ENCODE measurements around the gene KIAA1958. TPM values are rescaled to one million over a fixed set of nuclear protein-coding genes. Genes with fewer than 3 reads are reported as not detected.
A peak's percentile ranks its signal among the peaks of the same experiment; 100 is the strongest.

KIAA1958 gene, protein sequence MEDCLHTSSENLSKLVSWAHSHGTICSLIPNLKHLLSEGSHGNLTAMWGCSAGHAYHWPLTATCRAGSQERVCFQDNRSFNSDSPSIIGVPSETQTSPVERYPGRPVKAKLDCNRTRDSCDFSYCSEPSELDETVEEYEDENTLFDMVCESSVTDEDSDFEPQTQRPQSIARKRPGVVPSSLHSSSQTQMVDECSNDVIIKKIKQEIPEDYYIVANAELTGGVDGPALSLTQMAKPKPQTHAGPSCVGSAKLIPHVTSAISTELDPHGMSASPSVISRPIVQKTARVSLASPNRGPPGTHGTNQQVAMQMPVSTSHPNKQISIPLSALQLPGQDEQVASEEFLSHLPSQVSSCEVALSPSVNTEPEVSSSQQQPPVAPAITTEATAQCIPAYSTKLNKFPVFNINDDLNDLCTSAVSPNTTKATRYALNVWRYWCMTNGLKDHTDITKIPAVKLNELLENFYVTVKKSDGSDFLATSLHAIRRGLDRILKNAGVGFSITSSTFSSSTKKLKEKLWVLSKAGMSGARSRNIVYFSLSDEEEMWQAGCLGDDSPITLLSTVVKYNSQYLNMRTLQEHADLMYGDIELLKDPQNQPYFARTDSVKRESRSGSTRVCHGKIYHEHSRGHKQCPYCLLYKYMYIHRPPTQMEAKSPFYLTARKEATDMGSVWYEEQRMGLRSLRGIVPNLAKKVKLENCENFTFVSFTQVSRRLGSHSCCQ
- 1 to 10 TPM; 3.5 to 9.7 (median 4.5) TPM for total RNA-seq (2021; fragmentation: NEBNext Ultra II Directional; extraction: Animal tissue kit (Norgen Biotek cat#: 25700))
- long read RNA-seq, partial matches to known transcripts = 0 of 6 reads
- long read RNA-seq, other reads (novel, unspliced or antisense) = 6 of 6 reads

DNA sequence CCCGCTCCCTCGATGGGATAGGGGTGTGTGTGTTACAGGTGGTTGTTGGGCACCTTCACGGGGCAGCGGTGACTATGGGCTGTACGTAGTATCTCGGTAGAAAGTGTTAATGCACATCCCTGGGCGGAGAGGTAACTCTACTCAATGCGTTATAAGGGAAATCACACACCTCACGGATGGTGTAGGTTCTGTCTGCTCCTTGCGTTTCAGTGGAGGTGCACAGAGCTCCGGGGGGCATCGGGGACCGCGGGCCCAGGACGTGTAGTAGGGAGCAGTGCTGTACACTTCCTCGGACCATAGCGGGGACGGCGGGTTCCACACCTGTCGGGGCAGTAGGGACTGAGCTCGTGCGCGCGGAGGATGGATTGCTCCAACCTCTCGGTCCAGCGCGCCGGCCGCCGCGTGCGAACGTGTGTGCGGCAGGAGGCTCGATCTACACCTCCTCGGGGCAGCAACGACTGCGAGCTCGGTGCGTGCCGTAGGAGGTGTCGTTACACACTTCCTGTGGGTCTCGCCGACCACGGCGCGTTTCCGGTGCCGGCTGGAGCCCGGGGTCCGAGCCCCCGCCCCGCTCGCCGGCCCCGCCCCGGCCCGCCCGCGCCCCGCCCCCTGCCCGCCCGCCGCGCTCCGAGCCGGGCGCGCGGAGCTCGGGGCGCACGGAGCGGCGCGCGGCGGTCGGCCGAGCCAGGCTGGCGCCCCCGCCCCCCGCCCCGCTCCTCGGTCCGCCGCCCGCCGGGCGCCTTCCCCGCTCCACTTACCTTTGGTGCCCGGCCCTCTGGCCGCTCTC lies at the start of gene KIAA1958:
Gene KIAA1958 (plus strand): TSS at position 607 of the 787 bp plus-strand sequence. CDS start 87,254 bp downstream, outside the sequence.
- H3K27me3 Mint-ChIP-seq (ENCODE audit: insufficient read depth) = no peaks in the 10 kb centered on the region; the same call in 1 of the 2 replicates
- TF ChIP-seq, protein P1, sequence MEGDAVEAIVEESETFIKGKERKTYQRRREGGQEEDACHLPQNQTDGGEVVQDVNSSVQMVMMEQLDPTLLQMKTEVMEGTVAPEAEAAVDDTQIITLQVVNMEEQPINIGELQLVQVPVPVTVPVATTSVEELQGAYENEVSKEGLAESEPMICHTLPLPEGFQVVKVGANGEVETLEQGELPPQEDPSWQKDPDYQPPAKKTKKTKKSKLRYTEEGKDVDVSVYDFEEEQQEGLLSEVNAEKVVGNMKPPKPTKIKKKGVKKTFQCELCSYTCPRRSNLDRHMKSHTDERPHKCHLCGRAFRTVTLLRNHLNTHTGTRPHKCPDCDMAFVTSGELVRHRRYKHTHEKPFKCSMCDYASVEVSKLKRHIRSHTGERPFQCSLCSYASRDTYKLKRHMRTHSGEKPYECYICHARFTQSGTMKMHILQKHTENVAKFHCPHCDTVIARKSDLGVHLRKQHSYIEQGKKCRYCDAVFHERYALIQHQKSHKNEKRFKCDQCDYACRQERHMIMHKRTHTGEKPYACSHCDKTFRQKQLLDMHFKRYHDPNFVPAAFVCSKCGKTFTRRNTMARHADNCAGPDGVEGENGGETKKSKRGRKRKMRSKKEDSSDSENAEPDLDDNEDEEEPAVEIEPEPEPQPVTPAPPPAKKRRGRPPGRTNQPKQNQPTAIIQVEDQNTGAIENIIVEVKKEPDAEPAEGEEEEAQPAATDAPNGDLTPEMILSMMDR (IDR thresholded peaks at IDR 0.05) = no peak
- H3K9me3 Mint-ChIP-seq = no peaks in the 10 kb centered on the region
- H3K36me3 Mint-ChIP-seq (ENCODE audit: low read depth) = no peaks in the 10 kb centered on the region
- peak within 1 kb of the TSS; percentile 99 for H3K4me3 Mint-ChIP-seq
- DNase-seq = peak; percentile 72
- H3K4me1 Mint-ChIP-seq (ENCODE audit: low read depth) = peaks cover 52% of the 10 kb centered on the region
- H3K27ac Mint-ChIP-seq = peak within 1 kb of the TSS; percentile 82

DNA sequence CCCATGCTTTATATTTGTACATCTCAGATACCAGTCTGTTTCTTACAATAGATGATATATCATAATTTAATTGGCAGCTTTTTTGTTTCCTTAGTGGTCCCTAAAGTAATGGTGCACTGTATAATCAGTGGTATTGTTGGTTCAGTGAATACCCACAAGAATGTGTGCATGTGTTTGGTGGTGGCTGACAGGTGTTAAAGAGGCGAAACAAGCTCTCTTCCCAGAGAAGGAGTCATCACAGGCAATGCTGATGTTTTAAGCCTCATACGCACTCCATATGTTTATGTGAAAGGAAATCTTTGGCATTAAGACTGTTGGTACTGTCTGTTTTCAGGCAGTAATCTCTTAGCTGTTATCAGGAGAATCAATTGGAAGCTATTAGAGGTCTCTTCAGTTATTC lies 49.2 kb upstream of the KIAA1958 start:
- Mint-ChIP-seq H3K4me1 (ENCODE audit: low read depth) (no peaks in the 10 kb centered on the region), H3K36me3 (ENCODE audit: low read depth) (peaks cover 10% of the 10 kb centered on the region; the same call in 1 of the 2 replicates), H3K4me3 (no peak overlapping the region), H3K27me3 (ENCODE audit: insufficient read depth) (no peaks in the 10 kb centered on the region; the same call in 1 of the 2 replicates), H3K9me3 (no peaks in the 10 kb centered on the region), H3K27ac (no peak overlapping the region)
- DNase-seq = no peak
- TF ChIP-seq, protein P1 (IDR thresholded peaks at IDR 0.05) = no peak

DNA sequence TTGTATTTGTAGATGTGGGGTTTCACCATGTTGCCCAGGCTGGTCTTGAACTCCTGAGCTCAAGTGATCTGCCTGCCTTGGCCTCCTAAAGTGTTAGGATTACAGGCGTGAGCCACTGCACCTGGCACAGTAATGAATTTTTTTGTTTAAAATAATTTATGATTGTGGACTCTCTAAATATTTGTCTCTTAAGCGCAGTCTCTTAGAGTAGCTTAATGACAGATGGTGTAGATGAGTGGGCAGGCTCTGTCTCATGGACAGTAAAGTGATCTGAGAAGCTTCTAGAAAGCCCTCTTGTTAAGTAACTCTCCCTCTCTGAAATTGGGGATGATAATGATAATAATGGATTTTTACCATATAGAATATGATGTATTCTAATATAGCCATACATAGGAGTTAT lies 47.5 kb upstream of the KIAA1958 start:
- TF ChIP-seq, protein P1 (IDR thresholded peaks at IDR 0.05) = no peak
- H3K9me3 Mint-ChIP-seq = no peaks in the 10 kb centered on the region
- H3K4me3 Mint-ChIP-seq = no peak overlapping the region
- no peaks in the 10 kb centered on the region for H3K4me1 Mint-ChIP-seq (ENCODE audit: low read depth)
- H3K27ac Mint-ChIP-seq = no peak overlapping the region
- no peaks in the 10 kb centered on the region; the same call in 1 of the 2 replicates for H3K27me3 Mint-ChIP-seq (ENCODE audit: insufficient read depth)
- H3K36me3 Mint-ChIP-seq (ENCODE audit: low read depth) = 0 out of 2 replicates have a peak, but pooled peaks cover 4% of the 10 kb centered on the region
- DNase-seq = no peak

DNA sequence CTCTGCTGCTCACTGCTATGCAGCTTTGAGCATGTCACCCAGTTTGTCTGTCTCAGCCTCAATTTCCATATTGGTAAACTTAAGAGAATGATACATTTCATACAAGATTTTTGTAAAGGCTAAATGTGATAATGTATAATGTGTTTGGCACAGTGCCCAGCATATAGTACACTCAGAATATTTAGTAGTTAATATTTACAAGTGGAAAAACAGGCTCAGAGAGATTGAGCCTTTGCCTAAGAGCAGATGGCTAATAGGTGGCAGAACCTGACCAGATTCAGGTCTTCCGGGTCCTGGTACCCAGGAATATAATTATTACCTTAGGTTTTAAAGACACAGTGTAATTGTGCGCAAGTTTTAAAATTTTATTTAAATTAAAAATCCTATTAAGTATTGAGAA lies 46.8 kb upstream of the KIAA1958 start:
- DNase-seq = no peak
- Mint-ChIP-seq H3K27ac (no peak overlapping the region), H3K36me3 (ENCODE audit: low read depth) (0 out of 2 replicates have a peak, but pooled peaks cover 4% of the 10 kb centered on the region)

More for the DNA sequence above, 46.8 kb upstream of the KIAA1958 start:
- Mint-ChIP-seq H3K9me3 (no peaks in the 10 kb centered on the region), H3K4me3 (no peak overlapping the region), H3K4me1 (ENCODE audit: low read depth) (no peaks in the 10 kb centered on the region), H3K27me3 (ENCODE audit: insufficient read depth) (no peaks in the 10 kb centered on the region; the same call in 1 of the 2 replicates)
- TF ChIP-seq, protein P1 (IDR thresholded peaks at IDR 0.05) = no peak

All from HFFc6 (cell line).